Measurements from ENCODE around the gene TTLL11. TPM values are rescaled to one million over a fixed set of nuclear protein-coding genes. Genes with fewer than 3 reads are reported as not detected.
A peak's percentile ranks its signal among the peaks of the same experiment; 100 is the strongest.

TTLL11 gene
- total RNA-seq, 4 donors from 2014 or later: 12.3 to 20.5 (median 15.3) TPM

GRCh38 chr9:122016309-122016708 lies 76.8 kb downstream of the TTLL11 start:
- ATAC-seq: no peak
- H3K36me3 ChIP-seq: no peaks in the 10 kb centered on the region
- intact Hi-C loops (cut with DNase I; ENCODE audit: low total_unique reads): no loop called here
- TF ChIP-seq POLR2A (IDR thresholded peaks at IDR 0.05) (no peak), CTCF (IDR thresholded peaks at IDR 0.05 in 4 of 5, conservative IDR thresholded peaks at IDR 0.05 in 1 of 5) (no peak)
- DNase-seq: no peak
- H3K27ac ChIP-seq: peak overlapping the region in 1 of 4 donors; percentile 68
- no peaks in the 10 kb centered on the region for H3K9me3 ChIP-seq
- H3K27me3 ChIP-seq: no peaks in the 10 kb centered on the region
- H3K4me1 ChIP-seq: peaks cover 30 to 37% of the 10 kb centered on the region in 2 donors
- no peak overlapping the region for H3K4me3 ChIP-seq
- in situ Hi-C loops (cut with MboI; ENCODE audit: low sequenced_read_pairs in 4 of 4): no loop called here

GRCh38 chr9:122015170-122015821 lies 77.8 kb downstream of the TTLL11 start:
- Histone ChIP-seq H3K36me3 (no peaks in the 10 kb centered on the region), H3K9me3 (no peaks in the 10 kb centered on the region), H3K27me3 (no peaks in the 10 kb centered on the region), H3K4me1 (peaks cover 30 to 42% of the 10 kb centered on the region in 2 donors), H3K4me3 (no peak overlapping the region), H3K27ac (peak overlapping the region; percentile 68 to 73 (median 70))
- intact Hi-C loops (cut with DNase I; ENCODE audit: low total_unique reads) (no loop called here), in situ Hi-C loops (cut with MboI; ENCODE audit: low sequenced_read_pairs in 4 of 4) (no loop called here)
- TF ChIP-seq POLR2A (IDR thresholded peaks at IDR 0.05) (no peak), CTCF (IDR thresholded peaks at IDR 0.05 in 4 of 5, conservative IDR thresholded peaks at IDR 0.05 in 1 of 5) (no peak)
- ATAC-seq (peak; percentile 78 to 92), DNase-seq (peak in 1 of 2 donors; percentile 49)

GRCh38 chr9:122011818-122012498 lies 81.2 kb downstream of the TTLL11 start:
- Histone ChIP-seq H3K36me3 (no peaks in the 10 kb centered on the region), H3K9me3 (no peaks in the 10 kb centered on the region), H3K27ac (no peak overlapping the region), H3K4me1 (peaks cover 51 to 70% of the 10 kb centered on the region in 2 donors), H3K27me3 (no peaks in the 10 kb centered on the region), H3K4me3 (no peak overlapping the region)
- intact Hi-C loops (cut with DNase I; ENCODE audit: low total_unique reads) (no loop called here), in situ Hi-C loops (cut with MboI; ENCODE audit: low sequenced_read_pairs in 4 of 4) (no loop called here)
- DNase-seq (no peak), ATAC-seq (no peak)
- TF ChIP-seq POLR2A (IDR thresholded peaks at IDR 0.05): no peak
- TF ChIP-seq CTCF (IDR thresholded peaks at IDR 0.05 in 4 of 5, conservative IDR thresholded peaks at IDR 0.05 in 1 of 5): no peak

- H3K27ac ChIP-seq: peak overlapping the region; percentile 13 to 36 (median 20)
- no peaks in the 10 kb centered on the region for H3K9me3 ChIP-seq
- intact Hi-C loops (cut with DNase I; ENCODE audit: low total_unique reads) (no loop called here), in situ Hi-C loops (cut with MboI; ENCODE audit: low sequenced_read_pairs in 4 of 4) (no loop called here)
- H3K4me1 ChIP-seq: peaks cover 22 to 40% of the 10 kb centered on the region in 2 donors
- no peak for TF ChIP-seq CTCF (IDR thresholded peaks at IDR 0.05 in 4 of 5, conservative IDR thresholded peaks at IDR 0.05 in 1 of 5)
- TF ChIP-seq POLR2A (IDR thresholded peaks at IDR 0.05): no peak
- H3K4me3 ChIP-seq: peak overlapping the region in 3 of 4 donors; percentile 13 to 19 (median 14)
- ATAC-seq (peak; percentile 18 to 66), DNase-seq (no peak)
- no peaks in the 10 kb centered on the region for H3K36me3 ChIP-seq
- no peaks in the 10 kb centered on the region for H3K27me3 ChIP-seq
Observed at GRCh38 chr9:122008559-122008958, 84.5 kb downstream of the TTLL11 start.
